HG02973 (cell line): ENCODE results near the gene MRPL34.

Source experiments
- ATAC-seq: cut with Tn5 transposase; IDR thresholded peaks from one replicate; pipeline ENCODE4 v1.9.1; 2021; ENCODE audit warnings: moderate library complexity; ENCODE audit not compliant: unreplicated experiment

The MRPL34 gene

DNA sequence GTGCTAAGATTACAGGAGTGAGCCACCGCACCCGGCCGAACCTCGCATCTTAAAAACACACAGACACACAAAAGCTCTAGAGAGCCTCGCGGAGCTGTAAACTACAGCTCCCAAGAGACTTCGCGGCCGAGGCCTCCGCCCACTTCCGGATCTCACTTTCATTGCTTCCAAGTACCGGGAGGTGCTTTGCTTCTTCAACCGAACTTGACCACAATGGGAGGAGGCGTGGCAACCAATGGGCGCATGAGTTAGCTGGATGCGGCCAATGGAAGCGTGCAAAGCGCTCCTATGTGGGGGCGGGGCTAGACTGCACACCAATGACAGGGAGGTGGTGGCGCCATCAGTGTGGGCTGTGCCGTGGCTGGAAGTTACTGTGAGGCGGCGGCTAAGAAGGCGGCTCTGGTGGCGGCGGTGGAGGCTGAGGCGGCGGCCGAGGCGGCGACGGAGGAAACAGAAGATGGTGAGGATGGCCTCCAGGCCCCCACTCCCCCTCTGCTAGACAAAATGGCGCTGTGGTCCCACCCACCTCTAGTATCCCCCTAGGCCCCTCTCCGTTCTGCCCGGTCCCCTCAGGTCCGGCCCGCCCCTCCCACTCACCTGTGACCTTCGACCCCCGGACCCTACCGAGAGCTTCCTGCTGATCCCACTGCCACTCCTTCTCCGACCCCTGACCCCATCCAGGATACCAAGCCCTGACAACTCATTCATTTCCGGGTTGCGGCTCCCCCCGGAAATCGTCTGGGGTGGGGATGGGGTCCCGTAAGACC, 3.7 kb downstream of the MRPL34 start, which contains the start of gene DDA1:
TSS of gene DDA1 (plus strand) at position 366 of the 767 bp plus-strand sequence. CDS start at position 458, 92 bp downstream.
- peak; percentile 42 for ATAC-seq

DNA sequence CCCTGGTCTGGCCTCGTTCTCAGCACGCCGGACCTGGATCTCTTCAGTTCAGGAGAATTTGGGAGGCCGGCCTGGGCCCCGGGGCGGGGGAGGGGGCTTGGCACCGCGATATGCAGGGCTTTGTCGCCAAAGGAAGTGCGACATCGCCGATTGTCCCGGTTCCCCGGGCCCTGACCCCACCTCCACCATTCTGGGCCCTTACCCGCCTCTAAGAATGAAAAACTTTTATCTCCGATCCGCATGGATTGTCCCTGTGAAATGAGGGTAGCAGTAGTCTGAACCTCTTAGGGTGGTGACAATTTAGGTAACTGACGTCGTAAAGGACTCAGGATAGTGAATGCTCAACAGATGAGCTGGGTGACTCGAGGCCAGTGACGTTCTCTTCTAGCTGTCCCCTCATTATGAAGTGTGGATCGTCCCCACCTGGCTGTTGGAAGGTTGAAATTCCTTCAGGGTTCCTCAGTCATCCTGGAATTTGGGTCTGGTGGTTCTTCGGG, 4.3 kb downstream of the MRPL34 start:
- ATAC-seq = no peak

DNA sequence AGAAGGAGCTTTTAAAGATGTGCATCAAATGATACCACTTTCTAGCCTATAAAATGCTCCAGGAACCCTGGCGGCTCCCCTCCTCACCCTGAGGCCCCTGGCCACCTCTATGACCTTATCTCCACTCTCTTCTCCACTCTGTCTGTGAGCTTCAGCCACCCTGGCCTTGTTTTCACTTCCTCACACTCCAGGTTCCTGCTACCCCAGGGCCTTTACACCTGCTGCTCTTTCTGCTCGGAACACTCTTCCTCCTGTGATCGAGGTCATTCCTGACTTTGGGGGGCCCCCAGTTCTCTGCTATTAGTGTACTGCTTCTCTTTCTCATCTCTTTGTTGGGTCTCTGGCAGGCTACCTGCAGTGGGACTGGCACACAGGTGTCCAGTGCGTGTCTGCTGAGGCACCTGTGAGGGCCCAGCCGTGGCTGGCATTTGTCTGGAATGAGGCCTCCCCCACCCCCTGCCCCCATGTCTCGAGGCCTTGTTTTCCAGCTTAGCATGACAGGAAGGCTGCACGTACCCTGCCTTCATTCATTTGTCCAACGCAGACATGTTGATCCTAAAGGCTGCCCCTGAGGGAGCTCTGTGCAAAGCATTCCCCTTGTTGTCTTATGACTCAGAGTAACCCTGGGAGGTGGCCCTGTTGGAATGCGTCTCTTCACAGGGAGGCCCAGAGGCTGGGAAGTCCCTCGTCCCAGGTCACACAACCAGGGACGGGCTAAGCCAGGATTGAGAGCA, 6.0 kb downstream of the MRPL34 start:
- ATAC-seq = no peak

DNA sequence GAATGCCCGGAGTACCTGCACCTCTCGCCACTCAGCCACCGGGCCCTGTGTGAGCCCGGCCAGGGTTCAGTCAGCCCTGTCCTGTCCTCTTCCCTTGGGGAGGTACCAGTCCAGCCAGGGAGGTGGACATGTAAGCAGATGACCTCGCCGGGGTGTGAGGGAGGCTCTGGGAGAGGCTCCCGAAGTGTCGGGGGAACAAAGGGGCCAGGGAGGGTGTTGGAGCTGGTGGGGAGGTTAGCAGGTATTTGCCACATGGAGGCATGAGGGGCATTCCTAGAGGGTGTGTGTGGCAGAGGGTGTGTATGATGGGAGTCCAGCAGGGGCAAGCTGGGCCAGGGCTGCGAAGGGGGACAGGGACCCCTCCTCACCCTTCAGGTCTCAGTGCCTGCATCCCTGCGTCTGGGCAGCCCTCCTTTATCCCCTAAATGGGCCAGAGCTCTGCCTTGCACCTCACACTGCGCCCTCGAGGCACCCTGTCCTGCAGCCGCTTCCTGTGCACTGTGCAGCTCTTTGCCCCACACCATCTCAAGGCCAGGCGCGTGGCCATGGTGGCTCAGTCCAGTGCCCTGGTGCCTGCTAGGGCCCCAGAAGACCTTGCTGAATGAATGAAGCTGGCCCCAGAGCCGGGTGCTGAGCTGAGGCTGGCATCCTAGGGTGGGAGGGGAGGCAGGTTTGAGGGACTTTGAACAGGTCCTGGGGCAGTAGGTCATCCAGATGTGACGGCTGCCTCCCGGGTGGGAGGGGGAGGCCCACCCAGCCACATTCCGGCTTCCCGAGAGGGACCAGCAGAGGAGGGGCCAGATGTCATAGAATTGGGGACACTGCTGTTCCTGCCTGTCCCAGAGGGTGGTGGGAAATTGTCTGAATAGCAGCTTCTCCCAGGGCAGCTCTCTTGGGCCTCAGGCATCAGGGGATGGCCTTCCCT, 6.8 kb downstream of the MRPL34 start:
- no peak for ATAC-seq

DNA sequence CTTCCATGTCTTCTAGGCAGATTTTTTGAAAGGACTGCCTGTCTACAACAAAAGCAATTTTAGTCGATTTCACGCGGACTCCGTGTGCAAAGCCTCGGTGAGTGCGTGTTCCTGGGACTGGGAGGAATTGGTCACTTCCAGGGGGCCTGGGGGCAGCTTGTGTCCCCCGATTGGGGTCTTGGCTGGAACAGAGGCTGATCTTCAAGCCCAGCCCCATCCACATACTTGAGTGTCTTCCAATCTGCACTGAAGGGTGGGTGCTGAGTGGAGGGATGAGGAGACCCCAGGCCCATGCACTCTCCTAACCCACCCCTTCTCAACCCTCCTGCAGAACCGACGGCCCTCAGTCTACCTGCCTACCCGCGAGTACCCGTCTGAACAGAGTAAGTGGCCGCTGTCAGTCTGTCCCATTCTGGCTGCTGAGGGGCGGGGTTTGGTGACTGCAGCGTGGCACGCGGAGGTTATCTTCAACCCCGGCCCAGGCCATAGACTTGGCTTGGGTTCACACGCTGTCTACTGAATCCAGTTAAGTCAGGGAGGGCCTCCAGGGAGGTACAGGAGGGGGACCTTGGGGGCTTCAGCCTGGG, 8.4 kb downstream of the MRPL34 start:
- no peak for ATAC-seq

DNA sequence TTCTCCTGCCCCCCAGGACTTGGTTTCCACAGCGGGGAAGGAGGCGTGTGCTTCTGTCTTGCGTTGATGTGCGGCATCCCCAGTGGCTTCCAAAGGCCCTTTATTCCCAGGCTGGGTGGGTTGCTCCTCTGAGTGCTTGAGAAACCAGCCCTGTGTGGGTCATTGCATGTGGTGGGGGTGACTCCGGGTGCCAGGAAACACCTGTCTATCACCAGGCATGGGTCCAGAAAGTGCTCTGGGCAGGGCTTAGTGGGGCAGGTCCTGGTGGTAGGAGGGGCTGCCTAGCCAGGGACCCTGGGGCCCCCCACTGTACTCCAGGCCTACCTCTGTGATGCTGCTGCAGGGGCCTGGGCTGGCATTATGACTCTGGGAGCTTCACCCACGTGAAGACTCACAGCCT, 13.3 kb downstream of the MRPL34 start:
- ATAC-seq = no peak

DNA sequence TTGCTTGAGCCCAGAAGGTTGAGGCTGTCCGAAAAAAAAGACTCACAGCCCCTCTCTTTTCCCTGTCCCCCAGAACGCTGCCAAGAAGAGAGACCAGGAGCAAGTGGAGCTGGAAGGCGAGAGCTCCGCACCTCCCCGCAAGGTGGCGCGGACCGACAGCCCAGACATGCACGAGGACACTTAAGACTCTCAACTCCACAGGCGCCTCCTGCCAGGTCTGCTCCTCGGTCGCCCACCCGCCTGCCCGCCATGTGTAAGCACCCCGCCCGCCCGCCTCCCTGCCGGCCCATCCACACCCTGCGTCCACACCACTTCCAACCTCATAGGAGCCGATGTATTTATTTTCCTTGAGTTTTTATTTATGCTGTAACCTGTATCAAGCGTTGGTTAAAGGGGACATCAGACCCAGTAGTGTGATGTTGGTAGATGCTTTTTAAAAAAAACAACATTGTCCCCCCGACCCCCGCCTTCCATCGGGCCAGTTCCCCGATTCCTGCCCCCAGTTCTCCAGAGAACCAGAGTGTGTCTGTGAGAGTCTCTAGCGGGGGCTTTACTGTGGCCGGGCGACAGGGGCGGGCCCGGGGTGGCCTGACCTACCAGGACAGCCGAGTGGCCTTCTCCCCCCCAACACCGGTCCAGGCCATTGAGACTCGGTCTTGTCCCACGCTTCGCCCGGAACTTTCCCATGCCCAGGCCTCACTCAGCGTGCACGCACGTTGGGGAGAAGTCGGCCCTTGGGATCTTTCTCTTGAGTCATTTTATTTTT, 14.0 kb downstream of the MRPL34 start:
- ATAC-seq = no peak

DNA sequence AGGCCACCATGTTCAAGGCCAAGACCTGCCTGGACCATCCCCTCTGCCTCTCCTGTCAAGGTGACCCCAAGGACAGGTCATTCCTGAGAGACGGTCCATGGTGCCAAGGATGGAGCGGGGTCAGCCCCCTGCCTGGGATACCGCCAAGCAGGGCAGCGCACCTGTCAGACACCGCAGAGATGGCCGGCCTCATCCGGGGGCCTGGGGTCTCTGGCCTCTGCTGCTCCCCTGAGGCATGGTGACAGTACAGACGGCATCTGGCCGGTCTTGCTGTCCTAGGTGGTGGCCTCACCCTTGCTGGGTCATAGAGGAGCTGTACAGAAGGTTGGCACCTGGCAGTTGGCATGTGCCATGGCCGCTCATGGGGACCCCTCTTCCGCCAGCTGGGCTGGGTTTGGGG, 14.8 kb downstream of the MRPL34 start:
- ATAC-seq = no peak

DNA sequence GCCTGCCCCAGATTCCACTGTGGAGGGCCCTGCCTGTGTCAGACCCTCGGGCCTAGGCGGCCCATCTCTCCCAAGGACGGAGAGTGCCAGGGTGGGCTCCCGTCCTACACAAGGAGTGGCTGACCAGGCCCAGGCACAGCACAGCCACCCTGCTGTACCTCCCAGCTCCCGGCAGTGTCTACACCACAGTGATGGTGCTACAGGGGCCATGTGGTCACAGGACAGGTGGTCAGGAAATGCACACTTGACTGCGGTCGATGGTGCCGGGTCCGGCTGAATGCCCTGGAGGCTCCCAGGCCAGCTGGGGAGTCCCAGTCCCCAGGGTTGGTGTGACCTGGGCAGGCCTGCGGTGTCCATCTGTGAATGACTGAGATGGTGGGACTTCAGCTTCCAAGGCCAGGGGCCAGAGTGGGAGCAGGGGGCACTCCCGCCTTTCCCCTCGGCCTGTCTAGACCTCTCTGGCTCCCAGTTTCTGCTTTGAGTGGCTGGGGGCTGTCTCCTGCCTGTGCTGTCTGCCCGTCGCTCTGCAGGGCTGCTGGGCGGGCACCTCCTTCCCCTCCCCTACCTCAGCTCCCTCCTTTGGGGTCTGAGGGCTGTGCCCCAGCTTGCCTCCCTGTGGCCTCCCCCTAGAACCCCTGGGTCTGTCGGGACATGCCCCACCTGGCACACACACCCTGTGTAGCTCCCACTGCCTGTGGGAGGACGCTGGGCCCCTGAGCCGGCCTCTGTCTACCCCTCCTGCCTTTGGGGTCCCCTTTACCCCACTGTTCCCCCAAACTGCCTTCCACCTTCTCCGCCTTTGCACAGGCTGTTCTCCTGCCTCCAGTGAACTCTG, 16.2 kb downstream of the MRPL34 start:
- ATAC-seq = no peak

DNA sequence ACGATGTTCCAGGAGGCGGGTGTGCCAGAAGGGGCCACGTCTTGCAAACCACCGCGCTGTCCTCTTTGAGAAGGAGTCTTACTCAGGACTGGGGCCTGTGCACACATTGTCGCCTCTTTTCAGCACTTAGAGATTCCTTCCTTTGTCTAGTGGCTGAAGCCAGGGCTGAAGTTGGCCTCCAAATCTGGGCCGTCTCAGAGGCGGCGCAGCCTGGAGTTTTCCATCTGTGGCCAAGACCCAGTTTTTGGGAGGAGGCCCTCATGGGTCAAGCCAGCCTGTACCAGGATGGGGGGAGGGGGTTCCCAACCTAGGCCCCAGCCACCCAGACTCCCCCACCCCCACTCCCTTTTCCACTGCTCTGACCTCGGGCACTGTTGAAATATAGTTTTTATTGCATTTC, 17.2 kb downstream of the MRPL34 start:
- no peak for ATAC-seq

DNA sequence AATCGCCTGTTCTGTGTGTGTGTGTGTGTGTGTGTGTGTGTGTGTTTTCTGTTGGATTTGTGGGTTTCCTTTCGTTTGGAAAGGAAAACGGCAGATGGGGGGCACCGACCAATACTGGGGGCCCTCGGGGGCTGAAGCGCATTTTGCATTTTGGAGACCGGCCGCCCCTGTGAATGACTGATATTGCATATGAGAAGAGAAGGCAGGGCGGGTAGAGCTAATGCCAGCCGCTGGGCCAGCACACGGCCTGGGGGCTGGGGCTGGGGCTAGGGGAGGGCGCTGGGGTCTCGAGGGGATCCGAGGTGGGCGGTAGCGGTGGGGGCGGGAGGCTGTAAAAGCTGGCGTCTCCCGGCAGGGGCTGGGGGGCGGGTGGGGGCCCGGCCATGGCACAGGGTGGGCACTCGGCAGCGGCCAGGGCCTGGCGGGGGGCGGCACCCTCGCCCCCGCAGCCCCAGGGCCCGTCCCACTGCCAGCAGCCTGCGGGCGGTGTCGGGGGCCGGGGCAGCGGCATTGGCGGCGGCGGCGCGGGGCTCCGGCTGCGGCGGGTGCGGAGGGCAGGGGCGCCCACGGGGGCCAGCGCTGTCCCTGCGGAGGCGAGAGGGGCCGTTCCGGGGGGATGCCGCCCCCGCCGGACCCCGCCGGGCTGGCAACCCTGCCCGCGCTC, 17.8 kb downstream of the MRPL34 start:
- ATAC-seq = no peak

DNA sequence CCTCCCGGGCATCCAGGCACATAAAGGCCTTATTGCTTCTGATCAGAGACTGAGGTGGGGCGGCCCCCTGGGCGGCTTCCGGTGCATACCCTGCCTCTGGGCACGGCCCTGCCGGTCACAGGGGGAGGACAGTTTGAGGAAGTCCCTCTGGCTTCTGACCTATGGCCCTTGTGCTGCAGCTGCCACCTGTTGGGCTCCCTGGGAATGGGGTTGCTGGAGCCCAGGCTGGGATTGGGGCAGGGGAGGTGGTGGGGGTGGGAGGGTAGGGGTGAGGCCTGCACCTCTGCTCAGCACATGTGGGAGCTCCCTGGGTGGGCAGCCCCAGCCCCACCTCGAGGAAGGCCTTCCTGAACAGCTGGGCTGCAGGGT, 18.3 kb downstream of the MRPL34 start:
- ATAC-seq = no peak

DNA sequence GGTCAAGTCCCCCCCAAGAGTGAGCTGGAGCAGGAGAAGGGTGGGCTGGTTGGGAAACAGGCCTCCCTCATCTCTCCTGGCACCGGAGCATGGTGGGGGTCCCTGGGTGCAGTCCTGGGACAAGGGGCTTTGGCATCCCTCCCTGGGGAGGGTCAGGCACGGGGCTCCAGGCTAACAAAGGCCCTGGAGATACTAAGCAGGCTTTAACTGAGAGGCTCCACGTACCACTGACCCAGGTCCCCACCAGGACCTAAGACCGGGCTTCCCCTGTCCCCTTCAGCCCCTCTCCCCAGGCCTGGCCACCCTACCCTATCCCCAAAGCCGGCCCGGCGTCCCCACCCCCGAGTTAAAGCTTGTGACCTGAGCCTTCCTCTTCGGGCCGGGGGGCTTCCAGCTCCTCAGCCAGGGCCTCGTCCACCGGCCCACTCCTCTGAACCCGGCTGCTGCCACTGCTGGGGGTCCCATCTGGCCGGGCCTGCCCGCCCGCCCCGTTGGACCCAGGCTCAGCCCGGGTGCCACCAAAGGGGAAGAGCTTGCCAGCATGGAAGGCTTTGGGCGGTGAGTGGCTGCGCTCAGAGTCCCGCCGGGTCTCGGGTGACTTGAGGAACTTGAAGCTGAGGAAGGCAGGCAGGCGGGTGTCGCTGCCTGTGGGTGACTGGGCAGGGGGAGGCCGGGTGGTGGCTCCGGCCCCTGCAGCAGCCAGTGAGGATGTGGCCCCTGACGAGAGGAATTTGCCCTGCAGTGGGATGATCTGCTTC, 18.9 kb downstream of the MRPL34 start:
- ATAC-seq = no peak

DNA sequence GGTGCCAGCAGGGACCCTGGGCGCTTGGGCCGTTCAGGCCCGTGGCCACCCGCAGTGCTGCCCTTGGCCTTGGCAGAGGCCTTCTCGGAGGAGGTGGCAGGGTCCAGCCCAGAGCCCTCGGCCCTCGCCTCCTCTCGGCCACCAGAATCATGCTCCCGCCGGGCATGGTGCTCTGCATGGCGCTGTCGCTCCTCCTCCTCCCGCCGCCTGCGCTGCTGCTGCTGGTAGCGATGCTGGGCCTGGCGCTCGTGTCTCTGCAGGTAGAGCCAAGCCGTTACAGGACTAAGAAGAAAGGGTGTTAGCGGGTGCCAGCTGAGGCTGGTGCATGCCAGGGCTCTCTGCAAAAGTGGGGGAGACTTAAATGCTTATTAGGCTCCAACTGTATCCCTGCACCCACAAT, 19.5 kb downstream of the MRPL34 start:
- ATAC-seq = no peak

DNA sequence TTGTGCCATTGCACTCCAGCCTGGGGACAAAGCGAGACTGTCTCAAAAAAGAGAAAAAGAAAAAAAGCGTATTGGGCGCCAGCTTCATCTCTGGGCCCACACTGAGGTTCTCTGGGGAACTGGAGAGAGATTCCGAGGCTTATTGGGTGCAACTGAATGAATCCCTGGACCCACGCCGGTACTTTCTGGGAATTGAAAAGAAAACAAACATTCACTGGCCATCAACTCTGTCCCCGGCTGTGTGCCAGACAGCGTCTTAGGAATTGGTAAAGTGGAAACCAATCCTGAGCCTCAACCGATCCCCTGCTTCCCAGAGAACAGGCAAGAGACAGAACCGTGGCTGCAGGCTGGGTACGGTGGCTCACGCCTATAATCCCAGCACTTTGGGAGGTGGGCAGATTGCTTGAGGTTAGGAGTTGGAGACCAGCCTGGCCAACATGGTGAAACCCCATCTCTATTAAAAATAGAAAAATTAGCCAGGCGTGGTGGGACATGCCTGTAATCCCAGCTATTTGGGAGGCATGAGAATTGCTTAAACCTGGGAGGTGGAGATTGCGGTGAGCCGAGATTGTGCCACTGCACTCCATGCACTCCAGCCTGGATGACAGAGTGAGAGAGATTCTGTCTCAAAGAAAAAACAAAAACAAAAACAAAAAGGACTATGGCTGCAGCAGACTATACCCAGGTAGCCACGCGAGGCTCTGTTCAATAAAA, 20.4 kb downstream of the MRPL34 start:
- ATAC-seq = no peak

DNA sequence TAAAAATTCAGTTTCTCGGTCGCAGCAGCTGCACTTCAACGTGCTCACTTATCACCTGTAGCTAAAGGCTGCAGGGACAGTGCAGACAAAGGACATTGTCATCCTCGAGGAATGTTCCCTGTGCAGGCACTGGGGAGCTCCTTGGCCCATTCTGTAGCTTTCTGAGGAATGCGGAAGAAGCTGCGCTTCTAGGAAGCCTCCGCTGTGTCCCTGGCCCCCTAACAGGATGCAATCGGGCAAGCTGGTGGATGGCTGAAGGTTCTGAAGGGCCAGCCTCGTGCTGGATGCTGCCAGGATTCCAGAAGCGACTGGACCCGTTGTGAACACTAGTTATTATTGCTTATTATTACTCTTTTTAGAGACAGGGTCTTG, 20.9 kb downstream of the MRPL34 start:
- no peak for ATAC-seq

DNA sequence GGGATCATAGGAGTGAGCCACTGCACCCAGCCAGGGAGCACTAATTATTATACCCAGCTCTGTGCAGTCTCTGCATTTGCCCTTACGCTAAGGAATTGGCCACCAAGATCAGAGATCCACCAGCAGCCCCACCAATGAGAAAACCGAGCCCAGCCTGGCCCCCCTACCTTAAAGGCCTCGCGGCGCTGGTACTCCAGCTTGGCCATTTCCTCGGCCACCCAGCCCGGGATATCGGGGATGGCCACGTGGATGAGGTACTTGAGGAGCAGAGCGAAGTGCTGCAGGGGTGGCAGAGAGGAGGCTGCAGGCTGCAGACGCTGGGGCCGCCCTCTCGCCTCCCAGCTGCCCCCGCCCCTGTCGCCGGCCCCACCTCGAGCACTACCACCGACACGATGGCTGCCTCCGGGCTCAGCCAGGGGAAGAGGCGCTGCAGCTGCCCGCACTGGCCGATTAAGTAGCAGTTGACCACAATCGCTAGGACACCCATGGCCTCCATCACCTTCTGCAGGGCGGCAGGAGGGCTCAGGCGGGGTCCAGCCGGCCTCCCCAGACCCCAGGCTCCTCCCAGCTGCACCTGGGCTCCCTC, 21.5 kb downstream of the MRPL34 start:
- ATAC-seq = no peak
